ENCODE results near the gene HOXB3. TPM values are rescaled to one million over a fixed set of nuclear protein-coding genes. Genes with fewer than 3 reads are reported as not detected.

Gene HOXB3
- total and polyA plus RNA-seq, 2 of the 4 experiments (the other 2 are of a cell fraction): 6.3 to 59.6 TPM

- Histone ChIP-seq H3K4me3 (ENCODE audit: insufficient read depth, low read depth, low read length) (no peak overlapping the region; the same call in 1 of the 2 replicates), H2BK120ac (ENCODE audit: low read depth, low read length) (peak overlapping the region; percentile 71), H4K5ac (ENCODE audit: low read depth, low read length) (peak overlapping the region; percentile 19; the same call in 1 of the 2 replicates), H3K4me2 (ENCODE audit: low read depth, low read length) (peak overlapping the region; percentile 88), H4K20me1 (ENCODE audit: insufficient read depth, low read length) (peaks cover 30% of the 10 kb centered on the region), H3K9me3 (ENCODE audit: control insufficient read depth, insufficient read depth, low read length) (no peaks in the 10 kb centered on the region), H3K56ac (ENCODE audit: extremely low read depth, insufficient read depth, low read length) (peak overlapping the region; percentile 65; the same call in 1 of the 2 replicates), H3K79me1 (ENCODE audit: low read depth in 1 of 2, low read length in 2 of 2) (peaks cover 0 to 24% of the 10 kb centered on the region in 2 experiments; a peak in 1 of 4 replicates), H3K18ac (ENCODE audit: low read depth, low read length) (peak overlapping the region; percentile 38), H3K27ac (ENCODE audit: insufficient read depth, low read length) (peak overlapping the region; percentile 93), H3K36me3 (ENCODE audit: control insufficient read depth, insufficient read depth, low read length) (peaks cover 37% of the 10 kb centered on the region; the same call in 1 of the 2 replicates), H3K14ac (replicated peaks; ENCODE audit: low read depth, low read length) (peak overlapping the region; percentile 91), H2BK5ac (ENCODE audit: low read depth, low read length, poor library complexity, severe bottlenecking) (peak overlapping the region; percentile 80), H3K9me1 (ENCODE audit: insufficient read depth, low read length) (peaks cover 20% of the 10 kb centered on the region), H4K8ac (ENCODE audit: low read depth in 2 of 2, low read length in 2 of 2) (peak overlapping the region; percentile 38 to 73), H2AK5ac (ENCODE audit: low read depth, low read length) (peak overlapping the region; percentile 76), H2AFZ (replicated peaks; ENCODE audit: low read length, poor library complexity) (no peak overlapping the region), H3K27me3 (ENCODE audit: control insufficient read depth, insufficient read depth, low read length) (no peaks in the 10 kb centered on the region), H2BK15ac (ENCODE audit: low read depth, low read length) (peak overlapping the region; percentile 4; the same call in 2 of the 3 replicates), H3K23ac (ENCODE audit: low read depth, low read length) (peak overlapping the region; percentile 96), H3K4ac (ENCODE audit: low read depth, low read length) (peak overlapping the region; percentile 91), H2BK20ac (ENCODE audit: low read depth, low read length) (peak overlapping the region; percentile 60), H4K91ac (ENCODE audit: insufficient read depth, low read depth, low read length) (peak overlapping the region; percentile 70), H2AK9ac (replicated peaks; ENCODE audit: low read depth, low read length, poor library complexity) (peak overlapping the region; percentile 88), H3K9ac (ENCODE audit: low read depth, low read length) (peak overlapping the region; percentile 78), H3K4me1 (ENCODE audit: control insufficient read depth, insufficient read depth, low read length) (peaks cover 79% of the 10 kb centered on the region)
- CTCF ChIA-PET: interaction anchor here (1.4 kb wide), 1 partner anchor 69 kb away, joined by 3 read pairs; no protein-coding TSS in a partner anchor
- intact Hi-C loops (cut with micrococcal nuclease): no loop called here
- dilution Hi-C loops (cut with HindIII; ENCODE audit: low sequenced_read_pairs, unreplicated experiment): no loop called here
- ATAC-seq (ENCODE audit: low read depth) (no peak), DNase-seq (peak; percentile 68)
- no peak for TF ChIP-seq CHD1 (IDR thresholded peaks at IDR 0.05; ENCODE audit: low read depth, low read length)
- no peak for TF ChIP-seq RFX5 (IDR thresholded peaks at IDR 0.05; ENCODE audit: low read depth, low read length)
- 0 out of 2 replicates have a peak, but pooled peaks have one; percentile 8 for TF ChIP-seq SMC3 (IDR thresholded peaks at IDR 0.05; ENCODE audit: low read depth, low read length)
- no peak for TF ChIP-seq RCOR1 (IDR thresholded peaks at IDR 0.05; ENCODE audit: insufficient replicate concordance, low read length)
- no peak for TF ChIP-seq MXI1 (IDR thresholded peaks at IDR 0.05; ENCODE audit: borderline replicate concordance, low read depth, low read length)
- no peak for TF ChIP-seq FOS (IDR thresholded peaks at IDR 0.05; ENCODE audit: low read depth, low read length)
- no peak for TF ChIP-seq ELK1 (IDR thresholded peaks at IDR 0.05; ENCODE audit: borderline replicate concordance, low read depth, low read length)
- no peak for TF ChIP-seq NFE2L2 (IDR thresholded peaks at IDR 0.05; ENCODE audit: low read depth, low read length)
- no peak; the same call in 1 of the 2 replicates for TF ChIP-seq MAZ (IDR thresholded peaks at IDR 0.05; ENCODE audit: borderline replicate concordance, low read depth, low read length)
- peak; percentile 35; the same call in 1 of the 2 replicates for TF ChIP-seq RAD21 (IDR thresholded peaks at IDR 0.05; ENCODE audit: low read length)
- no peak for TF ChIP-seq POLR2A (IDR thresholded peaks at IDR 0.05; ENCODE audit: low read depth, low read length)
- no peak for TF ChIP-seq BHLHE40 (IDR thresholded peaks at IDR 0.05; ENCODE audit: low read depth, low read length)
- TF ChIP-seq CTCF (conservative IDR thresholded peaks at IDR 0.05; ENCODE audit: low read depth, low read length): peak; percentile 46
- TF ChIP-seq MAFK (IDR thresholded peaks at IDR 0.05; ENCODE audit: low read depth, low read length): no peak
- BruUV-seq (replicated peaks): no TSS peak
- POLR2A ChIA-PET (ENCODE audit: unreplicated experiment): no interaction called here
- in situ Hi-C loops (cut with MboI; ENCODE audit: low sequenced_read_pairs): no loop called here
- WGBS, 2 experiments (ENCODE audit: extremely low coverage in 2 of 2, insufficient read length in 1 of 2): 27% methylated on average over 2 of the region's 15 CpGs; no CpG with 5 or more reads in 1 of the 2 experiments
These were observed 27.9 kb downstream of the HOXB3 start for GRCh38 chr17:48561884-48562810.
